ENCODE results near the gene FMN1.

Gene FMN1

GRCh38 chr15:32873284-32874114 is 321.0 kb downstream of the FMN1 start:
- H3K9me3 ChIP-seq = no peaks in the 10 kb centered on the region
- no peaks in the 10 kb centered on the region for H3K27me3 ChIP-seq
- no peak overlapping the region for H3K4me3 ChIP-seq
- H3K4me1 ChIP-seq = peaks cover 0 to 21% (median 11%) of the 10 kb centered on the region in 4 donors
- TF ChIP-seq CTCF (IDR thresholded peaks at IDR 0.05) = no peak
- intact Hi-C loops (cut with DNase I; ENCODE audit: low total_unique reads) = no loop called here
- DNase-seq = no peak
- H3K27ac ChIP-seq = peak overlapping the region; percentile 42 to 62
- no peaks in the 10 kb centered on the region for H3K36me3 ChIP-seq

- no peaks in the 10 kb centered on the region for H3K9me3 ChIP-seq
- TF ChIP-seq CTCF (IDR thresholded peaks at IDR 0.05) = no peak
- H3K27me3 ChIP-seq = no peaks in the 10 kb centered on the region
- H3K36me3 ChIP-seq = no peaks in the 10 kb centered on the region
- DNase-seq = peak; percentile 67 to 68
- peaks cover 0 to 15% (median 11%) of the 10 kb centered on the region in 4 donors for H3K4me1 ChIP-seq
- no peak overlapping the region for H3K4me3 ChIP-seq
- intact Hi-C loops (cut with DNase I; ENCODE audit: low total_unique reads) = no loop called here
- peak overlapping the region; percentile 42 to 62 for H3K27ac ChIP-seq
These were observed 321.8 kb downstream of the FMN1 start for GRCh38 chr15:32872621-32873283.

GRCh38 chr15:32871883-32872282 is 322.6 kb downstream of the FMN1 start:
- H3K36me3 ChIP-seq = no peaks in the 10 kb centered on the region
- no peaks in the 10 kb centered on the region for H3K27me3 ChIP-seq
- DNase-seq = no peak
- no peaks in the 10 kb centered on the region for H3K9me3 ChIP-seq
- no peak for TF ChIP-seq CTCF (IDR thresholded peaks at IDR 0.05)
- H3K27ac ChIP-seq = peak overlapping the region; percentile 42 to 62
- intact Hi-C loops (cut with DNase I; ENCODE audit: low total_unique reads) = no loop called here
- peaks cover 0 to 15% (median 11%) of the 10 kb centered on the region in 4 donors for H3K4me1 ChIP-seq
- no peak overlapping the region for H3K4me3 ChIP-seq

GRCh38 chr15:32870240-32871033 is 324.1 kb downstream of the FMN1 start:
- H3K27ac ChIP-seq = no peak overlapping the region
- intact Hi-C loops (cut with DNase I; ENCODE audit: low total_unique reads) = no loop called here
- TF ChIP-seq CTCF (IDR thresholded peaks at IDR 0.05) = no peak

GRCh38 chr15:32869776-32870175 is 324.7 kb downstream of the FMN1 start:
- Histone ChIP-seq H3K27ac (no peak overlapping the region), H3K27me3 (no peaks in the 10 kb centered on the region)
- DNase-seq = no peak

More at GRCh38 chr15:32870240-32871033, 324.1 kb downstream of the FMN1 start:
- Histone ChIP-seq H3K4me1 (peaks cover 0 to 15% (median 11%) of the 10 kb centered on the region in 4 donors), H3K27me3 (no peaks in the 10 kb centered on the region), H3K4me3 (no peak overlapping the region), H3K36me3 (no peaks in the 10 kb centered on the region), H3K9me3 (no peaks in the 10 kb centered on the region)
- no peak for DNase-seq

More at GRCh38 chr15:32869776-32870175, 324.7 kb downstream of the FMN1 start:
- Histone ChIP-seq H3K36me3 (no peaks in the 10 kb centered on the region), H3K9me3 (no peaks in the 10 kb centered on the region), H3K4me3 (no peak overlapping the region), H3K4me1 (peaks cover 0 to 15% (median 11%) of the 10 kb centered on the region in 4 donors)
- no peak for TF ChIP-seq CTCF (IDR thresholded peaks at IDR 0.05)
- intact Hi-C loops (cut with DNase I; ENCODE audit: low total_unique reads) = no loop called here
